Amniotic epithelial cell (primary cell): Measurements from ENCODE around the gene FCHSD1.
A peak's percentile ranks its signal among the peaks of the same experiment; 100 is the strongest.

Source experiments
- DNase-seq: peaks from one replicate; pipeline ENCODE4 v3.0.0-alpha.2; 2010; ENCODE audit warnings: low read depth

The FCHSD1 gene

DNA sequence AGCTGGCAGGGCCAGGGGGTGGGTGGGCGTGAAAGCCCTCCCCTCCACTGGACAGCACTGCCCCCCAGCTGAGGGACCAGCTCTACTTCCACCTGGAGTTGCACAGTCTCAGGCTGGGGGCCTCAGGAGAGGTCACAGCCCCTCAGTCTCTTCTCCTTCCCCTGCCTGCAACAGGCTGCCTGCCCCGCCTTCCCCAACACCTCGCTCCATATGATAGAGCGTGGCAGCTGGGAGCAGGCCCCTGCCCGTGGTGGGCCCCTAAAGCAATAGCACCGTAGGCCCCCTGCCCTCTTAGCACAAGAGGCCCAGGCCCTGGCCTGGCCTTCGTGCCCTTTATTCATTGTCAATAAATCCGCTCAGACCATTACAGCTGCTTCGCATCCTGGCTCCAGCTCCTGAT is 10.5 kb downstream of the FCHSD1 start:
- DNase-seq, result no peak

DNA sequence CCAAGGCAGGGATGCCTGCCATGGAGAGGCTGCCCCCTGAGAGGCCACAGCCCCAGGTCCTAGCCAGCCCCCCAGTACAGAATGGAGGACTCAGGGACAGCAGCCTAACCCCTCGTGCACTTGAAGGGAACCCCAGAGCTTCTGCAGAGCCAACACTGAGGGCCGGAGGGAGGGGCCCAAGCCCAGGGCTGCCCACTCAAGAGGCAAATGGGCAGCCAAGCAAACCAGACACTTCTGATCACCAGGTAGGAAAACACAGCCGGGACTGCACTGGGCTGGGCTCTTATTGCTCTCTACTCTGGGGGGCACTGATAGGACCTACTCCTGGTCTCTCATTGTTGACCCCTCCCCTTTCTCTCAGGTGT is 11.2 kb downstream of the FCHSD1 start:
- no peak for DNase-seq

- no peak for DNase-seq
Measured at GRCh38 chr5:141639357-141640050, 11.7 kb downstream of the FCHSD1 start.

DNA sequence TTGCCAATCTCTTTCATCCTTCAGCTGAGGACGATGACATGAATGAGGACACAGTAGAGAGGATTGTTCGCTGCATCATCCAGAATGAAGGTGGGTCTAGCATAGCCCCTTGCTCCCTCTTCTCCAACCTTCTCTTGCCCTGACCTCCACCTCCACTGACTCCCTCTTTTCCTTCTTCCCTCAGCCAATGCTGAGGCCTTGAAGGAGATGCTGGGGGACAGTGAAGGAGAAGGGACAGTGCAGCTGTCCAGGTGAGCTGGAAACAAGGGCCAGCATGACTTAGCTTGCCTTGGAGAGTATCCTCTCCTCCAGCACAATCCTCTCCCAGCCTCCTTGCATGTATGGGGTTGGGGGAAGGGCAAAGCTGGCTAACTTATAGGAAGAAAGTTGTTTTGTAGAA is 12.4 kb downstream of the FCHSD1 start:
- DNase-seq, result no peak

DNA sequence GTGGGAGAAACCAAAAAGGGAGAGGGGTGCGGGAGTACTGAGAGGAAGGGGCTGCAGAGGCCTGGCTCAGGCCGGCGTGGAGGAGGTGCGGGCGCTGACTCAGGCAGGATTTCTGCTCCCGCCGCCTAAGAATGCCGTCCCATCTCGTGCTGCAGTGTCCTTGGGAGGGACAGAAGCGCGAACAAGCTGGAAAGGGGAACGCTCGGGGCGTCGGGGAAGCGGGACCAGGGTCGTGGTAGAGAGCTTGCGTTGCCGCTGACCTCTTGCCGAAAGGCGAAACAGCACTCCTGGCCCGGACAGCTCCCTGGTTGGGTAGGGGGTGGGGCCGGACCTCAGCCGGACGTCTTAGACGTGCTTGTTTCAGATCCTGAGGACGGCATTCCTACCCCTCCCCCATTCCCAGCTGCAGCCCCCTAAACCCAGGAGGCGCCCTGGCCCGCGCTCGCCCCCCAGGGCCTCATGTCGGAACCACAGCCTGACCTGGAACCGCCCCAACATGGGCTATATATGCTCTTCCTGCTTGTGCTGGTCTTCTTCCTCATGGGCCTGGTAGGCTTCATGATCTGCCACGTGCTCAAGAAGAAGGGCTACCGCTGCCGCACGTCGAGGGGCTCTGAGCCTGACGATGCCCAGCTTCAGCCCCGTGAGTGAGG is 13.3 kb downstream of the FCHSD1 start:
- peak; percentile 49 for DNase-seq

DNA sequence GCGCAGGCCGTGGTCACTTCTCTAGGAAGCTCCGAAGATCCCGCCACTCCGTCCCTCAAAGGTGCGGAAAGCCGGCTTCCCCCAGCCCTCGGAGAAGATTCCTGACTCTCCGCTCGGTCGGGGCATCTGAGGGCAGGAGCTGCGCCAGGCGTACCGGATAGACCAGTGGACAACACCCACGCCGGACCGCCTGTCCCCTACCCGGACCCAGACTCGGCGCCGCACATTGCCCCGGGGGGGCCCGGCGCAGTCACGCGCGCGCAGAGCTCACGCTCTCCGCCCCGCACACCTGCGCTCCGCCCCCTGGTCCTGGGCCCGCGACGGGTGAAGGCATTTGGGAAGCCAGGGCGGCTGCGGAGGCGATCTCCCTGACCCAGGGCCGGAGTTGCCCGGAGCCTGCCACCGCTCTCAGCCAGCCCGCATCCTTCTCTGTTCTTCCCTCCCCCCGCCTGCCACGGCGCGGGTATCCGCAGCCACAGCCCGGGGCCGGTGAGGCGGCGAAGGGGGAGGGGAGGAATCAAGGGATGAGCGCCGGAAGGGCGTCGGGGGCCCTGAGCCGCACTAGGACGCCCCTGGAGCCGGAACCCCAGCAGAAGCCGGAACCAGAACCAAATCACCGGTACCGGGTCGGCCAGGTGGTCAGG is 14.0 kb downstream of the FCHSD1 start:
- no peak for DNase-seq

DNA sequence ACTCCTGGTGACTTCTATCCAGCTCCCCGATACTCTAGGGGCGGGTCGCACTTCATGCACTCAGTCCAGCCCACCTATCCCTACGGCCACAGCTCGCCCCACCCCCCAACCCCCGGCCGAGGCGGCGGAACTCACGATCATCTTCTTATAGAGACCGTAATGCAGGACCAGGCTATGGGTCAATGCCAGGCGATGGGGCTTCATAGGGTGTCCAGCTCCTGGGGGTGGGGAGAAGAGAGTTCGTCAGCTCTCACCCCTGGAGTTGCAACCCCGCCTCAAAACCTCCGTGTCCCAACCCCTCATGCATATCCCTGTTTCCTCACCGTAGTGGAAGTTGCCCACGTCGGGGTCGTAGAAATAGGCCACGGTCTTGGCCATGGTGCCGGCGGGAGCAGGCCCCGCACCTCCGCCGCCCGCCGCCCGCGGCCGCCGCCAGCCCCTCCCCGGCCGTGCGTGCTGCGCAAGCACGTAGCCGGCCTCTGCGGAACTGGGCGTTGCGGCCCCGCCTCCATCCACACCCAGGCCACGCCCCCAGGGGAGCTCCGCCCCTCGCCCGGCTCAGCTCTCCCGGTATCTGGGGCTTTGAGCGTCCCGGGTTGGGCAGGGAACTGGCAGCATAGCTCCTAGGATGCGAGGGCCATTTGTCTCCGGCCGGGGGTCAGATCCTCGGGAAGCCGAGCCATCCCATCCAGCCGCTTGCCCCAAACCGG is 14.7 kb downstream of the FCHSD1 start, which contains the start of the genes HDAC3 and RELL2:
Gene HDAC3 (minus strand): TSS at position 437 of the 710 bp plus-strand sequence. CDS start 59 bp downstream, at position 378.
Gene RELL2 (plus strand): TSS at position 585 of the 710 bp plus-strand sequence. CDS start 1,229 bp downstream, outside the sequence.
- peak; percentile 77 for DNase-seq

DNA sequence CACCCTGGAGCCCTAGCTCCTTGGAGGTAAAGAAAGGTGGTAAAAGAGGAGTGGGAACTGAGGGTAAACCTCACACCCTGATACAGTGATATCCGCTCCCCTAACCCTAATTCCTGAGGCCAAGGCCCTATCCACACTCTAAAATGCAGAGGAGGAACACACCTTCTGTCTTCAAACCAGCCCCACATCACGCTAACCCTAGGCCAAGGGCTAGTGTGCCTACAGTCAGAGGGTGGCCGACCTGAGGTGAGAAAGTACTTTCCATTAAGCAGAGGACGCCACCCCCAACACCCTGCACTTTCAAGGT is 15.2 kb downstream of the FCHSD1 start:
- DNase-seq, result no peak

- no peak for DNase-seq
Measured at GRCh38 chr5:141635646-141636045, 15.6 kb downstream of the FCHSD1 start.

- no peak for DNase-seq
Measured at GRCh38 chr5:141634720-141635119, 16.5 kb downstream of the FCHSD1 start.

DNA sequence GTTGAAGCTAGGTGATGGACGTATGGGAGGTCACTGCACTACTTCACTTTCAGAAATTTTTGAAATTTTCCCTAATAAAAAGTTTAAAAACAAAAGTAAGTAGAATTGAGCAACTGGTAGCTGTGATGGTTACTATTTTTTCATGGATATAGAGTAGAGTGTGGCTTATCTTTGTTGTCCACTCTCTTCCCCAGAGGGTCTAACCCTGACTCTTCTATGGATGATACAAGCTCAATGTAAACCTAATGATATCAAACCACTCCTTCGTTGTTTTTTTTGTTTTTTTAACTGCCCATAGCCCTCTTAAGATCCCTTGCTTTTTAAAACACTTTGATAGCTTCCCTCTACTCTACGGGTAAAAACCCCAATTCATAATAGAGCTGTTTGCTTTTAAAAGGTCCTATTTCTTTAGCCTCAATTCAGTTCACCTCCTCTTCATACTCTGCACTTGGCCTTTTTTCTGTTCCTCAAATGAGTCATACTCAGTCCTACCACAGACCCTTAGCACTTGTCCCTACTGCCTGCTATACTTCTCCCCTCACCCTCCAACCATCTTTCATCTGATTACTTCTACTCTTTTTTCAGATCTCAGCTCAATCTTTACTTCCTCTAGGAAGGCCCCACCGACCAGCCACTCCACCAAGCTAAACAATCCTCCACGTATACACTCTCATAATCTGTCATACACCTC is 17.2 kb downstream of the FCHSD1 start:
- no peak for DNase-seq

DNA sequence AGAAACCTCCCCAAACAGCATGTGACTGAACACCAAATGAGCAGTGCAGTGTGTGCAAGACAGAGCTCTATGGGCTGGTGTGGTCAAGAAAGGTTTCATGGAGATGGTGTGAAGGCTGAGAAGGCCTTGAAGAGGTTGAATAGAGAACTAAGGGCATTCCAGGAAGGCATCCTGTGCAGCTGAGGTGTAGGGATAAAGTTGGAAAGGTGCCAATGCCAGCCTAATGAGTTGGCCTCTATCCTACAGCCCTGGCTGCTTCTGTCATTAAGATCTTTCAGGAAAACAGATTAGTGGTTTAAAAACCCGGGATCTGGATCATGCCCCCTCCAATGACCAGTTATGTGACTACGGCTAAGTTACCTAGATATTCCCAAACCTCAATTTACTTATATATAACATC is 18.6 kb downstream of the FCHSD1 start:
- no peak for DNase-seq

GRCh38 chr5:141630570-141631140 is 20.6 kb downstream of the FCHSD1 start:
- DNase-seq, result no peak

DNA sequence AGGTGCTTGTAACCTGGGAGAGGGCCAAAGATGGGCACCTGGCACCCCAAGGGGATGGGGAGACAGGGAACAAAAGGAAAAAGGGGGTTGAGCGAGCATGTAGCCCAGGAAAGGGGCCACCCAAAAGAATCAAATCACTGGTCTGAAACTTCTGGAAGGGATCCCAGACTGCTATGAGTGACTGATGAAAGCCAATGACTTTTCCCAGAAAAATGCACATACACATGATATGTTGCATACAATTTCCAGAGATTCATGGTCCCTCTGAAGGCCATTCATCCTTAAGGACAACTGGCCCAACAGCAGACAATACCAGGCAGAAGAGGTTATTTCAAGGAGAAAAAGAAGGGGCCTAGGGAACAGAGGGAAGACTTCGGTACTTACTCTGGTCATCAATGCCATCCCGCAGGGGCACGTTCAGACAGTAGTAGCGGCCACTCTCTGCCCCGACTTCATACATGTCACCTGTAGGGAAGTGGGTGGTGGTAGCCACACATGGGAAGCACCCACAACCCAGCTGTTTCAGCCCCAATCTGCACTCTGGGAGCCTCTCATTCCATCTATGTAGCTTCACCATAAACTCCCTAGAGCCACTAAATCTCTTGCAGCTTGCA is 22.9 kb downstream of the FCHSD1 start:
- peak; percentile 21 for DNase-seq

DNA sequence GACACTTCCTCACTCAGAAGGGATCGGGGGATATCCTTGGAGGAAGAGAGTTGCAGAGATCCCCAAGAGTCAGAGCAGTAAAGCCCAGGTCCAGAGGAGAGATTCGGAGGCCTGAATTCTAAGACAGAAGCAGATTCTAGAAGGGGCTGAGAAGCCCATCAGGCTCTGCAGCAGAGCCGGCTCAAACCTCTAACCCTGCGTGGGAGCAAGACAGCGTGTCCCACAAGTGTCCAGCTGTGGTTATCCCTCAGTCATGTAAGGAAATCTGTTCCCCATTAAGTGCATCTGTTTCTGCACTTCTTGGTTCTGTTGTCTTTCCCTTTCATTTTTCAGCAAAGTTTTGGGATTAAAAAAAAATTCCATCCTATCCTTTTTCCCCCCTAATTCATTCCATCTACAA is 27.6 kb downstream of the FCHSD1 start:
- DNase-seq, result no peak

DNA sequence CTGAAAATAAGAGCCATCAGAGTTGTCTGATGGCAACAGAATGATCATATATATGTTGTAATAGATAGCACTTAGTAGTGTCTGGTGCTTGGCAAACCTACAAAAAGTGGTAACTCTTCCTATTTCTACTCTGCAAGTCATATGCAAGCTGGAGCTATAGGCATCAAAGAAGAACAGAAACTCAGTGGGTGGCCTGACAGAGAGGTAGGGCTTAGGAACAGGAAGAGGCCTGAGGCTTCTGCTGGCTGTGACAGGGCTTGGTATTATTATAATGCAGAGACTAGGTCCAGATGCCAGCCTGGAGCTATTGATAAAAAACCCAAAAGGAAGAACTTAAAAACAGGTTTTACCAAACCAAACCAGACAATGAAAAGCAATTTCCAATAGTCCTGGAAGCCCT is 28.0 kb downstream of the FCHSD1 start:
- no peak for DNase-seq

DNA sequence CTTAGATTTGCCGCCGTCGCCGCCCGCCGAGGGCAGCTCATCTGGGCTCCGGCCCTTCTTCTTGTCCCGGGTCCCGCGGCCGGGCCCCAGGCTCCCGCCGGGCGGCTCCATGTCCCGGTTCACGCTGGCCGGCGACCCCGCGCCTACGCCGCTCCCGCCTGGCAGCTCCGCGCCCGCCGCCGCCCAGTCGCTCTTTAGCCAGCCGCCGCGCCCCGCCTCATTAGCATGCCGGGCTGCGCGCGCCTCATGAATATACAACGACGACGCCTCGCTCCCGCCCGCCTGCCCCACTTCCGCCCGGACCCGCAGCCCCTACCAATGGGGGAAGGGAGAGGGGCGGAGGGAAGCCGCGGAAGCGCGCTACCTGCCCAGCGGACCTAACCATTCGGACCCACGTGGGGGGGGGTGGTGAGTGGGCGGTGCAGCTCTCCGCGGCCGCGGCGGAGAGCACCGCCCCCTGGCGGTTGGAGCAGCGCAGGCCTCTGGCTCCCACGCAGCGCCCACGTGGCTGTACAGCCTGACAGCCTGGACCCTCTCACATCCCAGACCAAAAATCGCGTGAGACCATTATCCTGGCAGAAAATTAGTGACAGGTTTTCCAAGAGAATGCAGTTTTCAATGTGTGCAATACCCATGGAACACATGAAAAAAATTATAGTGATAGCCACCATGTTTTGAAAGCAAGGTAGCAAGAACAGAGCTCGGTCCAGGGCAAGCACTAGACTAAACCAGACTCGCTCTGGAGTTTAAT is 32.2 kb downstream of the FCHSD1 start, which contains the start of gene DIAPH1:
Gene DIAPH1 (minus strand): TSS at position 197 of the 751 bp plus-strand sequence. CDS start 86 bp downstream, at position 111.
- DNase-seq, result peak; percentile 94

DNA sequence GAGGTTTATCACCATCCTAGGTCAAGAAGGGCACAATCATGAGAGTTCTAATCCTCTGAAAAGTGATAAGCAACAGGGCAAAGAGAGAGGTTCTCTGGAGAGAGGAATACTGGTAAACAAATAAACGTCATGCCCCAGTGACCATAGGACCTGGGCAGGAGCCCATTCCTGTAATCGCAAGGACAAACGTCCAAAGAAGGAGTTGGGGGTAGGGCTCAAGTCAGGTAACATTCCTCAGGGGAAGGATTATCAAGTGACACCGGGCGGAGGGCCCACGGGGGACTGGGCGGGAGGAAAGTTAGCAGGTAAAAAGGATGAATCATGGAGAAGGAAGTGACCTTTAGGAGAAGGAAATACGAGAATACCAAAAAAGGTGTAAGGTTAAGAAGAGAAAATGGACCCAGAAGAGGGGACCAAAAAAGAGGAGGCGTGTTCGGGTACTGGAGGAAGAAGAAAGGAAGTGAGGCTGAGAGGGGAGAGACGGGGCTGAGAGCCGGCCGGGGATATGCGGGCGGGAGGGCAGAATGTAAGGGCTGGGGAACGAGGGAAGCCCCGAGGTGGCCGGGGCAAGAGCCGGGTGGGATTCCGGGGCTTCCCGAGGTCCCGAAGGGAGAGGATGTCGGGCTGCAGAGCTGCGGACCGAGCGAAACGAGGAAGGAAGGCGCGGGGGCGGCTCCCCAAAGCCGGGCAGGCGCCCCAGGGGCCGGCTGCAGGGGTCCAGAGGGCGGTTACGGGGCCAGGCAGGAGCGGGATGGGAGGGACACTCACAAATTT is 33.0 kb downstream of the FCHSD1 start:
- DNase-seq, result no peak

- DNase-seq, result no peak
Measured at GRCh38 chr5:141617682-141618029, 33.6 kb downstream of the FCHSD1 start.

DNA sequence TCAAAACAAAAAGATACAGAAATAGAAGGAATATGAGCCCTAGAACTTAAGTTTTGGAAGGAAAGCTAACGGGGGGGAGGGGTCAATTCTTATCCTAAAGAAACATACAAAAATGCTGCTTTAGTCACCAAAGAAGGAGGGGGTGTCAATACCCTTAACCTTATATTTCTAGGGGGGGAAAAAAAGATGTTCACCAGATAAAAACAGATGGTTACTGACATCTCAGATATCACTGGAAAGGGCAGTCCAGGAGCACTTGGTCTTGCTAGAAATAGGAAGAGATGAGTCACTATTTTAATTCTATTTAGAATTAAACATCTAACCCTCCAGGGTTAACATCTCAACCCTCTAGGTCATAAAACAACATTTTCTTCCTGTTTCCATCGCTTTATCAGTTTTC is 34.1 kb downstream of the FCHSD1 start:
- DNase-seq, result no peak
